Spleen (tissue), 11 donors: ENCODE results near the gene ABCA8. TPM values are rescaled to one million over a fixed set of nuclear protein-coding genes. Genes with fewer than 3 reads are reported as not detected.
"Not testable (repeated sequence)": the region's sequence is repeated elsewhere in the genome, so short reads cannot be mapped to it uniquely, and the experiment has no call there.

Experiments used
- DNase-seq: peaks from one replicate; pipeline ENCODE4 v3.0.0-alpha.2; 2020
- H3K27ac ChIP-seq, 8 donors: fragments of 200-600 bp; sonication (generic) in 7 of 8; 1 replicate in 4 of 8; 2 replicates in 4 of 8; pipeline versions ENCODE4 v1.5.0 to v1.8.0; 2016 to 2021; ENCODE audit warnings: inconsistent platforms in 4 of 8, mild to moderate bottlenecking in 4 of 8, moderate library complexity in 1 of 8
- H3K27me3 ChIP-seq, 7 donors: fragments of 200-600 bp; sonication (generic) in 6 of 7; replicated peaks in 1 of 7; 1 replicate in 4 of 7; 2 replicates in 3 of 7; pipeline versions ENCODE4 v1.5.0 to v1.8.0; 2016 to 2021; ENCODE audit warnings: inconsistent platforms in 3 of 7, mild to moderate bottlenecking in 1 of 7
- H3K36me3 ChIP-seq, 6 donors: fragments of 200-600 bp; sonication (generic) in 5 of 6; 1 replicate in 4 of 6; 2 replicates in 2 of 6; pipeline versions ENCODE4 v1.5.0 to v1.8.0; 2016 to 2021; ENCODE audit warnings: inconsistent platforms in 2 of 6
- H3K4me1 ChIP-seq, 6 donors: fragments of 200-600 bp; sonication (generic) in 5 of 6; 1 replicate in 3 of 6; 2 replicates in 3 of 6; pipeline versions ENCODE4 v1.5.0 to v1.8.0; 2016 to 2021; ENCODE audit warnings: inconsistent platforms in 3 of 6
- H3K4me3 ChIP-seq, 8 donors: fragments of 200-600 bp; sonication (generic) in 7 of 8; 1 replicate in 4 of 8; 2 replicates in 4 of 8; pipeline versions ENCODE4 v1.5.0 to v1.8.0; 2016 to 2021; ENCODE audit warnings: inconsistent platforms in 4 of 8, mild to moderate bottlenecking in 4 of 8, moderate library complexity in 2 of 8
- H3K9me3 ChIP-seq, 8 donors: fragments of 200-600 bp; sonication (generic) in 7 of 8; 1 replicate in 4 of 8; 2 replicates in 4 of 8; pipeline versions ENCODE4 v1.5.0 to v1.8.0; 2016 to 2021; ENCODE audit warnings: inconsistent platforms in 4 of 8
- POLR2A ChIP-seq, 3 donors: fragments of 450-650 bp; IDR thresholded peaks; one replicate each; pipeline ENCODE4 v1.5.1; 2017; ENCODE audit warnings: antibody characterized with exemption in 3 of 3, mild to moderate bottlenecking in 1 of 3
- POLR2AphosphoS5 ChIP-seq, 3 donors: sonication (generic); formaldehyde crosslinking; IDR thresholded peaks; one replicate each; pipeline ENCODE4 v1.5.1; 2017; ENCODE audit warnings: antibody characterized with exemption in 3 of 3
- WGBS, 5 donors: extraction: QIAGEN DNeasy Blood & Tissue Kit in 3 of 5; methylation state at CpG; one replicate each; pipeline versions ENCODE4 v1.1.5 to v1.1.7; 2013 to 2018; 5-methylcytosine and 5-hydroxymethylcytosine counted together
- intact Hi-C: fragments of 100-400 bp; cut with DNase I; formaldehyde crosslinking; loops from one replicate; pipeline ENCODE4 v1.15.0; 2023; ENCODE audit warnings: low total_unique reads
- polyA plus RNA-seq, 3 donors: library from polyadenylated mRNA; stranded (reverse); fragments of 200-250 nt; gene quantifications; one replicate each; pipeline ENCODE4 v1.2.1, GENCODE V29; 2013
- total RNA-seq, 7 donors: library from RNA; depleted of rRNA in 3 of 7; stranded (reverse); fragments of >200 nt in 3 of 7; fragmentation: NEBNext Ultra II Directional in 4 of 7; extraction: Animal tissue kit (Norgen Biotek cat#: 25700) in 4 of 7; gene quantifications; one replicate each; pipeline versions ENCODE4 v1.1.0 to v1.2.1, GENCODE V29; 2016 to 2021
- TF ChIP-seq, protein P1 (sequence below), 11 experiments: fragments of 200-600 bp in 7 of 11; fragments of 450-650 bp in 4 of 11; sonication (generic) in 4 of 11; IDR thresholded peaks in 8 of 11; conservative IDR thresholded peaks in 3 of 11; 1 replicate in 7 of 11; 2 replicates in 4 of 11; pipeline versions ENCODE4 v1.4.0 to v1.8.0; 2016 to 2021; ENCODE audit warnings: antibody characterized with exemption in 11 of 11, inconsistent platforms in 4 of 11, mild to moderate bottlenecking in 1 of 11
- donor health status: healthy with polysubstance abuse.
- donor health status: DM: no; HTN: no; CAD: no; lungs with moderate emphysema.
- donor health status: DM: no; HTN: no; CAD: no.
- donor health status: Bipolar disorder and iron deficiency.
- donor health status: healthy.
- donor health status: DM: no; HTN: no; CAD: no.
- donor health status: DM: yes; HTN: yes; CAD: no.

Gene ABCA8
- total and polyA plus RNA-seq, 10 donors: 1.1 to 89.4 (median 46.2) TPM

DNA sequence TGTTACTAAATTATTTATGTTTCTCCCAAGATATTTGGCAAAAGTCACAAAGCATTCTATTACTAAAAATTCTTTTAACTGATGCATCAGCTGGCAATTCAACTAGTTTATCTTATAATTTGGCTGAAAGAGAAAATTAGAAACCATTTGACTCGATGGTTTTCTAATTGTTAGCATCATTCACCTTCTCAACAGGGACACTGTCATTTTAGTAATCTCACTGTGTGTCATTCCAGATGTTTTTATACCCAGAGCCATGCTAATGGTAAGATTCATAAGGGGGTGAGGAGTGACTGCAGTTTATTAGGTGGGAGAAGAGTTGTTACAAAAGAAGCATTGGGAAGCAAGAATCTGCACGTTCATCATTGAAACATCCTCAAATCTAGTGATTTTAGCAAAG is 124.9 kb downstream of the ABCA8 start:
- peaks cover 0 to 6% (median 4%) of the 10 kb centered on the region in 6 donors for H3K4me1 ChIP-seq
- no peaks in the 10 kb centered on the region for H3K9me3 ChIP-seq
- intact Hi-C loops: no loop called here
- 68 to 85% (median 75%) methylated on average over 2 of the region's 2 CpGs for WGBS, 5 donors
- no peaks in the 10 kb centered on the region for H3K36me3 ChIP-seq
- H3K4me3 ChIP-seq: no peak overlapping the region
- TF ChIP-seq POLR2A (IDR thresholded peaks at IDR 0.05): no peak
- TF ChIP-seq POLR2AphosphoS5 (IDR thresholded peaks at IDR 0.05): no peak
- H3K27ac ChIP-seq: no peak overlapping the region
- DNase-seq: no peak
- H3K27me3 ChIP-seq: no peaks in the 10 kb centered on the region

DNA sequence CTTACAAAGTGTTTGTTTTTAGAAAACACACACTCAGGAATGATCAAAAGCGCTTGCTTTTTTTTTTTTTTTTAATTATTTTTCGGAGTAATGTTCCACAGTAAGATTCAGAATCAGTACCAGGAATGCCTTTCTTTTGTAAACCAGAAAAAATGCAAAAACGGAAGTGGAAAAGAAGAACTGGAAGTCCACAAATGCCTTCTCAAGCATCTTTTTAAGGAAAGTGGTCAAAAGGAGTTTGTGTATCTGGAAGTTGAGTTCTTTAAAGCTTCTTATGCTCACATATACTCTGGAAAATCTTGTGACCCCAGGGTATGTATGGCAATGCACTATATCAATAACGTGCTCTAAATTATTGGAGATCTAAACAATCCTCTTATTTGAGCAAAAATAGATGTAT is 126.0 kb downstream of the ABCA8 start:
- no peak for DNase-seq

DNA sequence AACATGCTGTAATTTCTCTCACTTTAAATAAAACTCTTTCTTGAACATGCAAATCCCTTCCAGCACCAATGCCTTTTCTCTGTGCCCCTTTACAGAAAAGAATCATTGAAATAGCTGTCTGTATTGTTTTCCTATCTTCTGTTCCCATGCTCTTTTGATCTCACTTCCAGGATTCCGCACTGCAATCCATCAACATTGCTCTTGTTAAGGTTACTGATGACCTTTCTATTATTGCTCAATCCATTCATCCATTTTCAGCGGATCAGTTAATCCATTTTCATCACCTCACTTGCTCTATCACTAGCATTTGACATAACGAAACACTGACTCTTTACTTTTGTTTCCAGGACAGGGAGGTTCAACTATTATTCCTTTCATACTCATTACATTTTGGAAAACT is 130.5 kb downstream of the ABCA8 start:
- TF ChIP-seq POLR2AphosphoS5 (IDR thresholded peaks at IDR 0.05) (no peak), POLR2A (IDR thresholded peaks at IDR 0.05) (no peak)
- TF ChIP-seq, protein P1, sequence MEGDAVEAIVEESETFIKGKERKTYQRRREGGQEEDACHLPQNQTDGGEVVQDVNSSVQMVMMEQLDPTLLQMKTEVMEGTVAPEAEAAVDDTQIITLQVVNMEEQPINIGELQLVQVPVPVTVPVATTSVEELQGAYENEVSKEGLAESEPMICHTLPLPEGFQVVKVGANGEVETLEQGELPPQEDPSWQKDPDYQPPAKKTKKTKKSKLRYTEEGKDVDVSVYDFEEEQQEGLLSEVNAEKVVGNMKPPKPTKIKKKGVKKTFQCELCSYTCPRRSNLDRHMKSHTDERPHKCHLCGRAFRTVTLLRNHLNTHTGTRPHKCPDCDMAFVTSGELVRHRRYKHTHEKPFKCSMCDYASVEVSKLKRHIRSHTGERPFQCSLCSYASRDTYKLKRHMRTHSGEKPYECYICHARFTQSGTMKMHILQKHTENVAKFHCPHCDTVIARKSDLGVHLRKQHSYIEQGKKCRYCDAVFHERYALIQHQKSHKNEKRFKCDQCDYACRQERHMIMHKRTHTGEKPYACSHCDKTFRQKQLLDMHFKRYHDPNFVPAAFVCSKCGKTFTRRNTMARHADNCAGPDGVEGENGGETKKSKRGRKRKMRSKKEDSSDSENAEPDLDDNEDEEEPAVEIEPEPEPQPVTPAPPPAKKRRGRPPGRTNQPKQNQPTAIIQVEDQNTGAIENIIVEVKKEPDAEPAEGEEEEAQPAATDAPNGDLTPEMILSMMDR (IDR thresholded peaks at IDR 0.05 in 8 of 11, conservative IDR thresholded peaks at IDR 0.05 in 3 of 11): no peak
- Histone ChIP-seq H3K4me3 (no peak overlapping the region), H3K27ac (no peak overlapping the region), H3K36me3 (no peaks in the 10 kb centered on the region), H3K27me3 (no peaks in the 10 kb centered on the region), H3K9me3 (no peaks in the 10 kb centered on the region), H3K4me1 (peaks cover 0 to 14% (median 6%) of the 10 kb centered on the region in 6 donors)
- WGBS, 5 donors: 75 to 95% (median 91%) methylated on average over 3 of the region's 3 CpGs
- intact Hi-C loops: no loop called here
- no peak for DNase-seq

More for the DNA sequence above, 126.0 kb downstream of the ABCA8 start:
- Histone ChIP-seq H3K4me3 (no peak overlapping the region), H3K4me1 (peaks cover 0 to 5% (median 0%) of the 10 kb centered on the region in 6 donors), H3K27ac (no peak overlapping the region), H3K9me3 (no peaks in the 10 kb centered on the region), H3K36me3 (no peaks in the 10 kb centered on the region), H3K27me3 (no peaks in the 10 kb centered on the region)
- intact Hi-C loops: no loop called here
- 75 to 87% (median 81%) methylated on average over 4 of the region's 4 CpGs for WGBS, 5 donors
- TF ChIP-seq POLR2AphosphoS5 (IDR thresholded peaks at IDR 0.05) (no peak), POLR2A (IDR thresholded peaks at IDR 0.05) (no peak)
- TF ChIP-seq, protein P1 (IDR thresholded peaks at IDR 0.05 in 8 of 11, conservative IDR thresholded peaks at IDR 0.05 in 3 of 11): no peak

DNA sequence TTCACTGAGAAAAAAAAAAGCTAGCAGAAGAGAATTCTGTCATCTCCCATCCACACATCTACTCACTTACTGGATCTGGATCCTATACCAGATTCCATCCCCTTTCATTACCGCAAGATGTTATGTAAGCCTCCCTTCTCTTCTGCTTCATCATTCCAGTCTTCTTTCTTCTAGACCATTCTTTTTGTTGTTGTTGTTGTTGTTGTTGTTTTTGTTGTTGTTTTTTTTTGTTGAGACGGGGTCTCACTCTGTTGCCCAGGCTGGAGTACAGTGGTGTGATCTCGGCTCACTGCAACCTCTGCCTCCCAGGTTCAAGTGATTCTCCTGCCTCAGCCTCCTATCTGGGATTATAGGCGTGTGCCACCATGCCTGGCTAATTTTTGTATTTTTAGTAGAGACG is 131.0 kb downstream of the ABCA8 start:
- intact Hi-C loops, H3K9me3 ChIP-seq, H3K4me3 ChIP-seq, H3K27me3 ChIP-seq, H3K27ac ChIP-seq, H3K36me3 ChIP-seq, DNase-seq: not testable (repeated sequence)
- H3K4me1 ChIP-seq: peaks cover 0 to 14% (median 6%) of the 10 kb centered on the region in 6 donors
- 85 to 95% (median 89%) methylated on average over 5 of the region's 5 CpGs for WGBS, 5 donors

DNA sequence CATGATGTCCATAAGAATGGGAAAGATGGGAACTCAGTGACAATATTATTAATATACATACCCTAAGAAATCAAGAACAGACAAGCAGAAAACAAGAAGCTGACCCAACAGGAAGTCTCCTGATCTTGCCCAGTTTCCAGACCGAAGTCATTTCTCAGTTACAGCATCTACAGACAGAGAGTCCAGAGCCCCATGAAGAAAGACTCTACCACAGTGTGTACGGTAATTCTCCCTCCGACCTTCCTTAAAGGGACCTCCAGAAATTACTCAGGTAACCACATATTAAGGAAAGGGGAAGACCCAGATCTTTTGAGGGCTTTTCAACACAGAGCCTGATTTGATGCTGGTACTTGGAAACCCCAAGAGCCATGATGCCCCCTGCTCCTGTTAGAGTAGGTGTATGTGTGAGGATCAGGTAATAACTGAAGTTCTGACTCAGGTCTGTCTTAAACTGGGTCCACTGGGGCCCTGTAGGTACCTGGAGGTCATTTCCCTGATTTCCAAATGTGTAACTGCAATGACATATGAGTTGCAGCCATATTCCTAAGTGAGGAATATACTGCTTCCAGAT is 132.4 kb downstream of the ABCA8 start:
- peaks cover 0 to 14% (median 6%) of the 10 kb centered on the region in 6 donors for H3K4me1 ChIP-seq
- peak overlapping the region in 4 of 8 donors; percentile 20 to 36 (median 24) for H3K27ac ChIP-seq
- no peak for TF ChIP-seq POLR2A (IDR thresholded peaks at IDR 0.05)
- TF ChIP-seq, protein P1 (IDR thresholded peaks at IDR 0.05 in 8 of 11, conservative IDR thresholded peaks at IDR 0.05 in 3 of 11): no peak
- TF ChIP-seq POLR2AphosphoS5 (IDR thresholded peaks at IDR 0.05): no peak
- peak overlapping the region in 1 of 8 donors; percentile 5 for H3K4me3 ChIP-seq
- 57 to 86% (median 74%) methylated on average over 3 of the region's 3 CpGs for WGBS, 5 donors
- H3K9me3 ChIP-seq: no peaks in the 10 kb centered on the region
- H3K27me3 ChIP-seq: no peaks in the 10 kb centered on the region
- DNase-seq: no peak
- intact Hi-C loops: no loop called here
- no peaks in the 10 kb centered on the region for H3K36me3 ChIP-seq
